Measurements from ENCODE around the gene KLHL36. TPM values are rescaled to one million over a fixed set of nuclear protein-coding genes. Genes with fewer than 3 reads are reported as not detected.

Gene KLHL36
- total RNA-seq, 1 donor from 2014 or later = 26.2 TPM

- Mint-ChIP-seq H3K36me3 (ENCODE audit: low read depth) (no peaks in the 10 kb centered on the region), H3K27ac (ENCODE audit: unreplicated experiment) (no peak overlapping the region), H3K4me1 (peaks cover 10% of the 10 kb centered on the region), H3K9me3 (no peaks in the 10 kb centered on the region), H3K4me3 (no peak overlapping the region), H3K27me3 (ENCODE audit: low read depth) (peaks cover 22% of the 10 kb centered on the region)
- TF ChIP-seq CTCF (conservative IDR thresholded peaks at IDR 0.05) = no peak
- DNase-seq (ENCODE audit: low read depth, low spot score) = no peak
Measured at GRCh38 chr16:84680165-84680842, 32.0 kb downstream of the KLHL36 start.

DNA sequence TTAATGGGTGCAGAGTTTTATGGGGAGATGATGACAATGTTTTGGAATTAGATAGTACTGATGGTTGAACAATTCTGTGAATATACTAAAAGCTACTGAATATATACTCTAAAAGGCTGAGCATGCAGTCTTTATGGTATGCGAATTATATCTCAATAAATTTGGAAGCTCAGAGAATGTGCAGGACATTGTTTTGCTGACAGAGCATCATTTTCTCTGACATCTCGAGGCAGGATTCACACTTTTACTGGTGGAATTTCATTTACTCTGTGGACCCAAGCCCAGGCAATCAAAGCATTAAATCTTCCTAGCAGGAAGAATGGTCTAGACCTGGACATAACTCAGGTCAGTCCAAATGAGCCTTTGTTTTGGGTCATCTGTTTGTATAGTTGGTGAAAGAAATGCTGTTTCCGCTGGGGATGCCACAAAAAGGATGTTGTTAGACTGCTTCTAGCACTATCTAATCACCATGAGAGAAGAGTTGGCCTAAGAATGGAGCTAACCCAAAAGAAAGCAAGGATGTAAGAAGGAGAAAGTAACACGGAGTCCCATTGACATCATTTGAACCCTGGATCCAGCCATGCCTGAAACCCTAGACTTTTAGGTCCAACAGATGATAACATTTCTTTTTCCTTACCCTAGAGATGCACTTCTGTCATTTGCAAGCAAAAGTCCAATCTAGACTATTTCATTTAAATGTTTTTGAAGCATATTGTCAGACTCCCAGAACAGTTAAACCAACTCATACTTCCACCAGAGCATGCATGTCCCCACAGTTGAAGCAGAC, 32.7 kb downstream of the KLHL36 start:
- Mint-ChIP-seq H3K9me3 (no peaks in the 10 kb centered on the region), H3K27me3 (ENCODE audit: low read depth) (peaks cover 22% of the 10 kb centered on the region), H3K4me3 (no peak overlapping the region)

DNA sequence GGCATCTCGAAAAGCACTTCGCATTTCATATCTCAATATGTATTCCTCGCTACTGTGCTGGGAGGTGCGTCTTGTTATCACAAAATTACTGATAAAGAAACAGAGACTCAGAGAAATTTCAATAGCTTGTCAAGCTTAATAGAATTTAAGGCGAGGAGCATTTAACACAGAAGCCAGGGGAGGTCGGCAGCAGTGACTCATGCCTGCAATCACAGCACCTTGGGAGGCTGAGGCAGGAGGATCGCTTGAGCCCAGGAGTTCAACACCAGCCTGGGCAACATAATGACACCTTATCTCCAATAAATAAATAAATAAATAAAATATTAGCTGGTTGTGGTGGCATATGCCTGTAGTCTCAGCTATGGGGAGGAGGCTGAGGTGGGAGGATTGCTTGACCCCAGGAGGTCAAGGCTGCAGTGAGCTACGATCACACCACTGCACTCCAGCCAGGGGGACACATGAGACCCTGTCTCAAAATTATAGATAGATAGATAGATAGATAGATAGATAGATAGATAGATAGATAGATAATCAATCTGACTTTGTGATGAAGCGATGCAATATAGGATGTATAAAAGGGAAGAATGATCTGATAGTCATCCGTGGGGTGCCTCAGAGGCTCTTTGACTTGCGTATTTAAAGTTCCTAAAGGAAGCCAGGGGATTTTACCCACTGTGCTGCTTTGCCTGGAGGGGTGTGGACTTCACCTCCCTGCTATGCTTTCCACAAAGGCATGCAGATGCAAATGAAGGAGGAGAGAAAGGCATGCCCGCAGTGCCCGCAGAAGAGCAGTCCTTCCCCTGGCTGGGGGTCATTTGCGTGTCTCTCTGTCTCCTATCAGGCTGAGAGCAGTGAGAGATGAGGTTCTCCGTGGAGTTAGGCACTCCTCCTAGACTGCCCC, 35.6 kb downstream of the KLHL36 start:
- no peak for TF ChIP-seq CTCF (conservative IDR thresholded peaks at IDR 0.05)
- no peak overlapping the region for H3K27ac Mint-ChIP-seq (ENCODE audit: unreplicated experiment)
- no peaks in the 10 kb centered on the region for H3K36me3 Mint-ChIP-seq (ENCODE audit: low read depth)
- H3K4me1 Mint-ChIP-seq = peaks cover 19% of the 10 kb centered on the region
- DNase-seq (ENCODE audit: low read depth, low spot score) = no peak
- H3K9me3 Mint-ChIP-seq = peaks cover 2% of the 10 kb centered on the region
- no peak overlapping the region for H3K4me3 Mint-ChIP-seq
- peaks cover 17% of the 10 kb centered on the region for H3K27me3 Mint-ChIP-seq (ENCODE audit: low read depth)

More for the DNA sequence above, 32.7 kb downstream of the KLHL36 start:
- no peak for TF ChIP-seq CTCF (conservative IDR thresholded peaks at IDR 0.05)
- no peak for DNase-seq (ENCODE audit: low read depth, low spot score)
- Mint-ChIP-seq H3K4me1 (peaks cover 10% of the 10 kb centered on the region), H3K27ac (ENCODE audit: unreplicated experiment) (no peak overlapping the region), H3K36me3 (ENCODE audit: low read depth) (no peaks in the 10 kb centered on the region)

- H3K4me3 Mint-ChIP-seq = no peak overlapping the region
- no peak overlapping the region for H3K27ac Mint-ChIP-seq (ENCODE audit: unreplicated experiment)
- H3K27me3 Mint-ChIP-seq (ENCODE audit: low read depth) = peaks cover 17% of the 10 kb centered on the region
- peaks cover 19% of the 10 kb centered on the region for H3K4me1 Mint-ChIP-seq
- TF ChIP-seq CTCF (conservative IDR thresholded peaks at IDR 0.05) = no peak
- DNase-seq (ENCODE audit: low read depth, low spot score) = no peak
- no peaks in the 10 kb centered on the region for H3K36me3 Mint-ChIP-seq (ENCODE audit: low read depth)
- peaks cover 4% of the 10 kb centered on the region for H3K9me3 Mint-ChIP-seq
Measured at GRCh38 chr16:84684592-84684965, 36.3 kb downstream of the KLHL36 start.

GRCh38 chr16:84685210-84685609, 36.9 kb downstream of the KLHL36 start:
- Mint-ChIP-seq H3K9me3 (peaks cover 4% of the 10 kb centered on the region), H3K27me3 (ENCODE audit: low read depth) (peaks cover 17% of the 10 kb centered on the region), H3K4me1 (peaks cover 19% of the 10 kb centered on the region), H3K27ac (ENCODE audit: unreplicated experiment) (no peak overlapping the region), H3K4me3 (no peak overlapping the region), H3K36me3 (ENCODE audit: low read depth) (no peaks in the 10 kb centered on the region)
- no peak for TF ChIP-seq CTCF (conservative IDR thresholded peaks at IDR 0.05)
- no peak for DNase-seq (ENCODE audit: low read depth, low spot score)

All from neural crest cell (in vitro differentiated cells).